ENCODE results near the gene DNLZ. TPM values are rescaled to one million over a fixed set of nuclear protein-coding genes. Genes with fewer than 3 reads are reported as not detected.

Gene DNLZ
- total and polyA plus RNA-seq, 8 donors = 10.1 to 26.8 (median 15.1) TPM

GRCh38 chr9:136316271-136316751 is 47.2 kb downstream of the DNLZ start:
- intact Hi-C loops (cut with DNase I) = loop anchor here in 1 of 3 donors (10.0 kb wide), 1 partner anchor 318 kb away; no protein-coding TSS in a partner anchor
- H3K4me1 ChIP-seq = no peaks in the 10 kb centered on the region
- FAIRE-seq (no peak), ATAC-seq (no peak), DNase-seq (peak in 2 of 6 donors; percentile 11 to 43)
- WGBS, 2 donors = 84 to 90% methylated on average over 23 of the region's 23 CpGs
- no peaks in the 10 kb centered on the region for H3K27me3 ChIP-seq
- no peaks in the 10 kb centered on the region for H3K36me3 ChIP-seq
- TF ChIP-seq CTCF (IDR thresholded peaks at IDR 0.05) = no peak
- no peak overlapping the region for H3K27ac ChIP-seq
- H3K4me3 ChIP-seq = no peak overlapping the region
- H3K9me3 ChIP-seq = no peaks in the 10 kb centered on the region

- no peak for ATAC-seq
- no peak for TF ChIP-seq CTCF (IDR thresholded peaks at IDR 0.05)
- H3K27me3 ChIP-seq = no peaks in the 10 kb centered on the region
- WGBS, 2 donors = 82% methylated on average over 4 of the region's 4 CpGs
- no peaks in the 10 kb centered on the region for H3K36me3 ChIP-seq
- intact Hi-C loops (cut with DNase I) = loop anchor here in 1 of 3 donors (10.0 kb wide), 1 partner anchor 320 kb away; no protein-coding TSS in a partner anchor
- DNase-seq = no peak
- no peak overlapping the region for H3K27ac ChIP-seq
- H3K4me1 ChIP-seq = no peaks in the 10 kb centered on the region
- H3K4me3 ChIP-seq = no peak overlapping the region
- FAIRE-seq = no peak
- H3K9me3 ChIP-seq = no peaks in the 10 kb centered on the region
Observed at GRCh38 chr9:136314944-136315343, 48.6 kb downstream of the DNLZ start.

- H3K27ac ChIP-seq = no peak overlapping the region
- intact Hi-C loops (cut with DNase I) = loop anchor here in 1 of 3 donors (10.0 kb wide), 1 partner anchor 321 kb away; no protein-coding TSS in a partner anchor
- 79 to 95% methylated on average over 3 of the region's 3 CpGs for WGBS, 2 donors
Observed at GRCh38 chr9:136314056-136314416, 49.5 kb downstream of the DNLZ start.

GRCh38 chr9:136313111-136314055 is 50.2 kb downstream of the DNLZ start:
- Histone ChIP-seq H3K27me3 (no peaks in the 10 kb centered on the region), H3K4me1 (no peaks in the 10 kb centered on the region), H3K4me3 (no peak overlapping the region), H3K9me3 (no peaks in the 10 kb centered on the region), H3K27ac (no peak overlapping the region), H3K36me3 (no peaks in the 10 kb centered on the region)
- TF ChIP-seq CTCF (IDR thresholded peaks at IDR 0.05) = no peak
- peak in 2 of 6 donors; percentile 20 to 53 for DNase-seq
- intact Hi-C loops (cut with DNase I) = loop anchor here in 1 of 3 donors (10.0 kb wide), 1 partner anchor 321 kb away; no protein-coding TSS in a partner anchor
- no peak for ATAC-seq
- WGBS, 2 donors = 71 to 81% methylated on average over 18 of the region's 18 CpGs
- FAIRE-seq = no peak

More at GRCh38 chr9:136314056-136314416, 49.5 kb downstream of the DNLZ start:
- Histone ChIP-seq H3K36me3 (no peaks in the 10 kb centered on the region), H3K27me3 (no peaks in the 10 kb centered on the region), H3K9me3 (no peaks in the 10 kb centered on the region), H3K4me3 (no peak overlapping the region), H3K4me1 (no peaks in the 10 kb centered on the region)
- no peak for TF ChIP-seq CTCF (IDR thresholded peaks at IDR 0.05)
- no peak for DNase-seq
- FAIRE-seq = no peak
- no peak for ATAC-seq

Measured in pancreas (tissue), 10 donors.